Measurements from ENCODE around the gene DUSP7.

- TF ChIP-seq CTCF (IDR thresholded peaks at IDR 0.05), result no peak
- TF ChIP-seq ZFX (IDR thresholded peaks at IDR 0.05; ENCODE audit: borderline replicate concordance), result no peak
Observed at GRCh38 chr3:52078781-52079560, 22.6 kb upstream of the DUSP7 start.

All from 22Rv1 (cell line).